ENCODE measurements around the gene SLC9A4.

- TF ChIP-seq CTCF (IDR thresholded peaks at IDR 0.05; ENCODE audit: low read depth, low read length, poor library complexity, severe bottlenecking) (no peak), EZH2phosphoT487 (IDR thresholded peaks at IDR 0.05; ENCODE audit: borderline replicate concordance, low read length) (no peak)
Observed at GRCh38 chr2:102481931-102482330, 8.9 kb downstream of the SLC9A4 start.
